SK-N-SH treated with all-trans-retinoic acid at 6 μM for 48 hours (cell line): ENCODE data around the gene PALS2.

Experiments used
- BACH2 ChIP-seq: fragments of 250-450 bp; sonication (Bioruptor Pico); IDR thresholded peaks from 2 replicates; pipeline ENCODE4 v1.9.0; 2021; ENCODE audit warnings: mild to moderate bottlenecking, borderline replicate concordance
- CREB5 ChIP-seq: fragments of 250-450 bp; sonication (Bioruptor Pico); IDR thresholded peaks from 2 replicates; pipeline ENCODE4 v1.5.1; 2020; ENCODE audit warnings: low read depth, mild to moderate bottlenecking, moderate library complexity
- TCF4 ChIP-seq: fragments of 250-450 bp; sonication (Bioruptor Pico); IDR thresholded peaks from 2 replicates; pipeline ENCODE4 v1.8.0; 2021; ENCODE audit warnings: mild to moderate bottlenecking, moderate library complexity, borderline replicate concordance

GRCh38 chr7:24555719-24556118 lies 17.5 kb upstream of the PALS2 start:
- TF ChIP-seq TCF4 (CRISPR knock-in tag), result no peak
- no peak for TF ChIP-seq BACH2 (CRISPR knock-in tag)
- no peak for TF ChIP-seq CREB5 (CRISPR knock-in tag)
